GM21423 (cell line): ENCODE measurements around the gene SELENOI.

ENCODE experiments used
- ATAC-seq: cut with Tn5 transposase; IDR thresholded peaks from one replicate; pipeline ENCODE4 v1.9.1; 2021; ENCODE audit warnings: mild to moderate bottlenecking, moderate library complexity; ENCODE audit not compliant: unreplicated experiment

SELENOI gene

DNA sequence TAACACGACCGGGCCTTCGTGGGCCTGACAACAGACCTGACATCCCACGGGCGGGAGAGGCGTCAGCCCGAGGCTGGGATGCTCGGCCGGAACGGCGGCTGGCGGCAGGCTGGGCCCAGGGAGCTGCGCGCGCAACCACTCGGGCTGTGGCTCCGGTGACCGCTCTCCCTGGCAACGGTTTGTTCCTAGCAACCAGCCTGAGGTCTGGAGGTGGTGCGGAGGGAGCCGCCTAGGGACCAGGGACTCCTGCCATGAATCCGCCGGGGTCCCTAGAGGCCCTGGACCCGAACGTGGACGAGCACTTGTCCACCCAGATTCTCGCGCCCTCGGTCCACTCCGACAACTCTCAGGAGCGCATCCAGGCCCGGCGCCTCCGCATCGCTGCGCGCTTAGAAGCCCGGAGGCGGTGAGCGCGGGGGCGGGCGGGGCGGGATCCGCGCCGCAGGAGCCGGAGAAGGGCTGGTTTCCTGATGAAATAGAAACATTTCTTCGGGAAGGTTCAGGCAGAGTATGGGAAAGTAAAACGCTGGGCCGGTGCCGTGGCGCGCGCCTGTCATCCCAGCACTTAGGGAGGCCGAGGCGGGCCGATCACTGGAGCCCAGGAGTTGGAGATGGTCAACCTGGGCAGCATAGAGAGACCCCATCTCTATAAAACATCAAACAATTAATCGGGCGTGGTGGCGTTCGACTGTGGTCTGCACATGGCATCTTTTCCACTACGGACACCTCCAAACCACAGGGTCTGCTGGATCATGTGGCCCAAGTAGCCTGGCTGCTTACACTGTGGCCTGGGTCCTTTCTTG, 56.0 kb downstream of the SELENOI start, which contains the start of gene DRC1:
TSS of gene DRC1 (plus strand) at position 182 of the 803 bp plus-strand sequence. CDS start at position 252, 70 bp downstream.
- no peak for ATAC-seq

GRCh38 chr2:26407526-26407925, 61.6 kb downstream of the SELENOI start:
- ATAC-seq: no peak

DNA sequence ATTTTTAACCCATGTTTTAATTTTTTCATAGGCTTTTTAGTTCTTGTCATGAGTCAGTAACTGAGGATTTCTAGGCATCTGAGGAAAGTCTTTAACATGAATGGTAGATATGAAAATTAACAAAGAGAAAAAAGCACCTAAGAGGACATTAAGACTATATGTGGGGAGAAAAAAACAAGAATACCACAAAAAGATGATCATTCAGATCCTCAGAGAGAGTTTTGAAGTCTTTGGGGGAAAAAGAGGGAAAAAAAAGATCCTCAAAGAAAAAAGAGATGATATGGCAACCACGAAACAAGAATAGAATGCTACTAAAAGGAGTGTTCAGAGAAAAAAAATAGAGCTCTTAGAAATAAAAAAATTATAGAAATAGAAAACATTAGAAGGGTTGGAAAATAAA, 63.8 kb downstream of the SELENOI start:
- ATAC-seq: no peak

- ATAC-seq: no peak
These were observed 64.9 kb downstream of the SELENOI start for GRCh38 chr2:26410764-26411243.

DNA sequence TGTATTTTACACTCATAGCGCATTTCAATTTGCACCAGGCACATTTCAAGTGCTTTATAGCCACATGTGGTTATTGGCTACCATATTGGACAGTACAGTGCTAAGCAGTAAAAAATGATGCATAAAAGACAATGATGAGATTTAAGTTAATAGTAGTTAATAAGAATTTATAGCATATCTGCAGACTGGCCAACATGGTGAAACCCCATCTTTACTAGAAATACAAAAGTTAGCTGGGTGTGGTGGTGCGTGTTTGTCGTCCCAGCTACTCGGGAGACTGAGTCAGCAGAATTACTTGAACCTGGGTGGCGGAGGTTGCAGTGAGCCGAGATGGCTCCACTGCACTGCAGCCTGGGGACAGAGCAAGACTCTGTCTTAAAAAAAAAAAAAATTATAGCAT, 65.5 kb downstream of the SELENOI start:
- ATAC-seq: no peak

GRCh38 chr2:26412091-26412673, 66.2 kb downstream of the SELENOI start:
- no peak for ATAC-seq

DNA sequence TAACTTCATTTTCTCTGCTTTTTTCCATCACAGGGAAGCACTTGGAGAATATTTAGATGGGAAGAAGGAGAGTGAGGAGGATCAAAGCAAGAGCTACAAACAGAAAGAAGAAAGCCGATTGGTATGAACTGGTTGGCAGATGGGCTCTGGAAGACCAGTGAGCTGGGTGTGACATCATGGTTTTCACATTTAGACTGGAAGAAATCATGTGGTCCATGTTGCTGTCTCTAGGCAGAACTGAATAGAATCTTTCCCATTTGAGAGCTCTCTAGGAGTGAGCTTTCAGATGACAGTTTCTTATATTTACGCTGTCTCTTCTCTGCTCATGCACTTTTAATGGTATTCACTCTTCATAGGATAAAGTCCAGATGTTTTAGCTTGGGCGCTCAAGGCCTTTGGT, 68.4 kb downstream of the SELENOI start:
- ATAC-seq: no peak

- no peak for ATAC-seq
These were observed 76.0 kb downstream of the SELENOI start for GRCh38 chr2:26421961-26422360.

- no peak for ATAC-seq
These were observed 77.1 kb downstream of the SELENOI start for GRCh38 chr2:26422947-26423629.

GRCh38 chr2:26423750-26424149, 77.8 kb downstream of the SELENOI start:
- ATAC-seq: no peak

- ATAC-seq: no peak
These were observed 78.3 kb downstream of the SELENOI start for GRCh38 chr2:26424221-26424620.

DNA sequence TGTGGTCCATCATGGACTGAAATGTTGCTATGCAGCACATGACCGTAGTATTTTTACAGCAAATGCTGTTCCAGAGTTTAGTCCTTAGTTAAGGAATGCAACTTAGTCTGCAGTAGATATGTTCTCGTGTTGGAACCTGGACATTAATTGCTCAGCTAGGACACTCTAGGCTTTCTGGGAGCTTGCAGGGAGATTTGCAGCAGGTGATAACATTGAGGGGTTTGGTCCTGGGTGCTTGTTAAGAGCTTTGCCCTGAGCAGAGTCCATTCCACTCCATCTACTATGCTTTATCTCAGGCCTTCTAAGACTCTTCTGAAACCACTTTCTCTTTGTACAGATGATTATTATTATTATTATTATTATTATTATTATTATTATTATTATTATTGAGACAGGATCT, 82.9 kb downstream of the SELENOI start:
- no peak for ATAC-seq

- no peak for ATAC-seq
These were observed 84.0 kb downstream of the SELENOI start for GRCh38 chr2:26429779-26430578.

GRCh38 chr2:26430826-26431225, 84.9 kb downstream of the SELENOI start:
- no peak for ATAC-seq

- ATAC-seq: no peak
These were observed 86.4 kb downstream of the SELENOI start for GRCh38 chr2:26432363-26432762.

DNA sequence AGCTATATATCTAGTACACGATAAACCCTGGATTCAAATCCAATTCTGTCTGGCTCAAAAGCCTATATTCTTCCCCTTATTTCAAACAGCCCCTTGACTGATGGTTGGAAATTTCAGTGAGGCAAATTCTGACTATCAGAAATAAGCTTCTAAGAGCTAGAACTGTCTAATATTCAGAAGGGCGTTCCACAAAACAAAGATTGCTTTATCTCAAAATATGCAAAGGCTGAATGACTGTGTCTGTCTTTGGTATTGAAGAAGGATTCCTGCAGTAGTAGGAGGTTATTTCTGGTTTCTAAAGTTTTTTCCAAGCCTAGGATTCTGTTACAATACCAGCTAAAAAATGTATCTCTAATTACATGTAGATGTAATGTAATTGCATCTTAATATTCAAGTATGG, 86.9 kb downstream of the SELENOI start:
- no peak for ATAC-seq

DNA sequence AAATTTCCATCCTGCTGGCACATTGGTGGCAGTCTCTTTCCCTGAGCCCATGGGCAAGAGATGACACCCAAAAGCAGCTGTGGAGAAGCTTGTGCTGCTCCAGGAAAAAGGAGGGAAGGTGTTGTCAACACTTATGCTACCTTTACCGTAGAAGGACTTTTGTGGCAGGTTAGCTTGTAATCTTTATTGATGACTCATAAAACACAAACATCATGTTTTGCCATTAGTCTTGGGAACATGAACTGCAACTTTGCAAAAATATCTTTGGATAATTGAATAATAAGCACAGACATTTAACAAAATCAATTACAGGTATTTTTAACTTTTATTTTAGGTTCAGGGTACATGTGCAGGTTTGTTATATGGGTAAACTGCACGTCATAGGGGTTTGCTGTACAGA, 89.2 kb downstream of the SELENOI start:
- ATAC-seq: no peak

DNA sequence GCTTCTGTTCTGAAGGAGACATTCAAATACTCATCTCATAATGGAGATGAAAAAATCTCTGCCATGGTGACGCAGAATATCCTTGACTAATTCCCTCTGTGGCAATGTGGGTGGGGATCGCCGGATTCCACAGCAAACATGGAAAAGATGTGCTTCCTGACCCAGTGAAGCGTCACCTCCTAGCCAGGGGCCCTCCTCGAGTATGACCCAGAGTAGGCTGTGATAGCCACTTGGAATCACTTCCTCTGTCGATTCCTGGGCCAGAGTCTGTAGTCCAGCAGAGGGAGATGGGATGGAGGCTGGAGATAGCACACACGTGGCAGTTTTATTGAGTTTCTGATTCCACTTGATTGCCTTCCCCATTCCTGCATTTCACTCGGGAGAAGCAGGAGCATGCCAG, 92.6 kb downstream of the SELENOI start:
- no peak for ATAC-seq

- no peak for ATAC-seq
These were observed 93.0 kb downstream of the SELENOI start for GRCh38 chr2:26438926-26439325.

DNA sequence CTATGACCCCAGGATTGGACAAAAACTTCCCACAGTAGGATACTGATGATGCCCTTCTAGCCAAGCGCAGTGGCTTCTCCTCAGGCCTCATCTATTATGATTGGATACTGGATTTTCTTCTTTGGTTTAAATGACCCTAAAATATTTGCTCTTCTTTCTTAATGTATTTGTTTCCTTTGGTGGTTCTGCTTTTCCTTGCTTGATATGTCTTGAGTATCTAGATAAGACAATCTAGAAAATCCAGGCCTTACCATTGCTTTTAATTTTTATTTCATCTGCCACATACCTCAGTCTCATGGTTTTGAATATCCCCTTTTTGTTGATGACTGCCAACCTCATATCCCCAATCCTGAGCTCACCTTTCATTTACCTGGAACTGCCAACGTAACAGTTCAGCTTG, 96.4 kb downstream of the SELENOI start:
- no peak for ATAC-seq

DNA sequence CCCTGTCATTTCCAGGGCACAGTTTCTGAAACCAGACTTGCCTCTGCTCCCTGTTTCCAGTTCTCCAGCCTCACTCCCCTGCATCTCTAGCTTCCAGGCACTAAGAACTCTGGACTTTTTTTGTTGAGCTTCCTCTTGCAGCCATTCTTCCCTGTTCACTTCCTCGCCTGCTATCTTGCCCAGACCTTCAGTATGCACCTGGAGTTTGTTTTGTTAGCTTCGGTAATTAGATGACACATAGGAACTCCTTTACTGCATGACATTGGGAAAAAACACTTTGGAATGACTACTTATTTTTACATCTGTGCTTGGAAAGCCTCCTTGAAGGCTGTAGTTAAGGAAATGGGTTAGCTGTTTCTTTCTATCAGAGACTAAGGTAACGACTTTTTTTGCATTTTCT, 96.8 kb downstream of the SELENOI start:
- ATAC-seq: no peak
